Prostate gland (tissue), 2 donors: Measurements from ENCODE around the gene DZANK1.

Experiments
- CTCF ChIP-seq, 4 experiments: fragments of 200-600 bp in 2 of 4; fragments of 450-650 bp in 2 of 4; sonication (generic) in 2 of 4; IDR thresholded peaks; 1 replicate in 3 of 4; 2 replicates in 1 of 4; pipeline ENCODE4 v1.5.1; 2016 to 2019; ENCODE audit warnings: antibody characterized with exemption in 4 of 4, mild to moderate bottlenecking in 2 of 4, moderate library complexity in 2 of 4
- POLR2A ChIP-seq: fragments of 450-650 bp; IDR thresholded peaks from one replicate; pipeline ENCODE4 v1.6.1; 2016; ENCODE audit warnings: antibody characterized with exemption, mild to moderate bottlenecking
- POLR2AphosphoS5 ChIP-seq: sonication (generic); formaldehyde crosslinking; IDR thresholded peaks from one replicate; pipeline ENCODE4 v1.6.1; 2017; ENCODE audit warnings: antibody characterized with exemption

- TF ChIP-seq POLR2A (no peak), POLR2AphosphoS5 (no peak), CTCF (IDR thresholded peaks at IDR 0.05) (no peak)
Measured at GRCh38 chr20:18477218-18477617, 10.4 kb upstream of the DZANK1 start.
